Heart right ventricle (tissue), 16 donors: ENCODE data around the gene PSPC1. TPM values are rescaled to one million over a fixed set of nuclear protein-coding genes. Genes with fewer than 3 reads are reported as not detected.

Experiments
- ATAC-seq, 8 donors: fragments of 200-7000 bp; cut with Tn5 transposase; one replicate each; pipeline ENCODE4 v1.9.1; 2020; ENCODE audit warnings: mild to moderate bottlenecking in 8 of 8, moderate library complexity in 8 of 8, moderate number of reproducible peaks in 1 of 8
- DNase-seq, 2 donors: peaks; one replicate each; pipeline ENCODE4 v3.0.0-alpha.2; 2020
- H3K27ac ChIP-seq, 10 donors: fragments of 200-600 bp; sonication (generic) in 2 of 10; one replicate each; pipeline versions ENCODE4 v1.5.0 to v1.8.0; 2020 to 2022; ENCODE audit warnings: mild to moderate bottlenecking in 3 of 10
- H3K27me3 ChIP-seq, 7 donors: fragments of 200-600 bp; one replicate each; pipeline ENCODE4 v1.8.0; 2021 to 2022; ENCODE audit warnings: mild to moderate bottlenecking in 2 of 7
- H3K36me3 ChIP-seq, 9 donors: fragments of 200-600 bp; sonication (generic) in 1 of 9; one replicate each; pipeline versions ENCODE4 v1.5.0 to v1.8.0; 2020 to 2022; ENCODE audit warnings: mild to moderate bottlenecking in 2 of 9
- H3K4me1 ChIP-seq, 9 donors: fragments of 200-600 bp; sonication (generic) in 1 of 9; one replicate each; pipeline versions ENCODE4 v1.5.0 to v1.8.0; 2020 to 2022; ENCODE audit warnings: mild to moderate bottlenecking in 4 of 9
- H3K4me3 ChIP-seq, 10 donors: fragments of 200-600 bp; sonication (generic) in 2 of 10; one replicate each; pipeline versions ENCODE4 v1.5.0 to v1.8.0; 2020 to 2022; ENCODE audit warnings: mild to moderate bottlenecking in 7 of 10, moderate library complexity in 2 of 10
- H3K9me3 ChIP-seq, 11 donors: fragments of 200-600 bp in 10 of 11; sonication (generic) in 2 of 11; one replicate each; pipeline versions ENCODE4 v1.5.0 to v1.8.0; 2013 to 2022; ENCODE audit warnings: mild to moderate bottlenecking in 2 of 11, control low read depth in 1 of 11, moderate library complexity in 1 of 11
- WGBS, 2 donors: extraction: QIAGEN DNeasy Blood & Tissue Kit; methylation state at CpG; one replicate each; pipeline ENCODE4 v1.1.7; 2013; ENCODE audit warnings: inconsistent platforms in 1 of 2; 5-methylcytosine and 5-hydroxymethylcytosine counted together
- intact Hi-C, 10 donors: fragments of 100-400 bp; cut with DNase I; formaldehyde crosslinking; loops; one replicate each; pipeline versions ENCODE4 v1.11.1 to v1.14.2; 2022
- polyA plus RNA-seq, 2 donors: library from polyadenylated mRNA; stranded (reverse); fragments of 200-250 nt; gene quantifications; one replicate each; pipeline ENCODE4 v1.2.3, GENCODE V29; 2013
- total RNA-seq, 10 donors: library from RNA; stranded (reverse); fragmentation: NEBNext Ultra II Directional in 3 of 10; extraction: Animal tissue kit (Norgen Biotek cat#: 25700) in 3 of 10; gene quantifications; one replicate each; pipeline versions ENCODE4 v1.2.1 to v1.2.4, GENCODE V29; 2021 to 2023
- TF ChIP-seq, protein P1 (sequence below), 9 donors: fragments of 200-600 bp; sonication (generic) in 2 of 9; IDR thresholded peaks; one replicate each; pipeline versions ENCODE4 v1.5.0 to v1.8.0; 2021 to 2022; ENCODE audit warnings: antibody characterized with exemption in 9 of 9, mild to moderate bottlenecking in 5 of 9, moderate library complexity in 1 of 9
- donor health status: Arrhythmogenic right ventricular cardiomyopathy.
- donor health status: ischemic (EF 13 %, LVEDD 7.1; RV severe dilation, severe dysfunction).
- donor health status: healthy with polysubstance abuse.
- donor health status: DM: no; HTN: yes; CAD: no.
- donor health status: DM: no; HTN: no; CAD: no.
- donor health status: ischemic (EF 25% LVEDD 6.9; RV normal size, moderate dysfunction).
- donor health status: ischemic (EF 25% LVEDD 5.7; RV mildly dilated, moderate dysfunction).
- donor health status: healthy.
- donor health status: DM: yes; HTN: yes; CAD: no.
- donor health status: Ischemic cardiomyopathy.
- donor health status: ischemic (EF 35%, LVEDD 5.7; RV mildly dilated, moderate dysfunction).
- donor health status: nonischemic (EF 11% LVEDD 7.7; RV severe dilation, severe dysfunction).
- donor health status: DM: yes; HTN: yes; CAD: no.
- donor health status: PGD.
- donor health status: ischemic (EF 29% LVEDD 5.4; RV normal size, mild dysfunction).
- donor health status: nonischemic (EF 23%, LVEDD 6.1; RV moderate dilation, normal function).

Gene PSPC1
- total and polyA plus RNA-seq, 12 donors: 20.7 to 34.0 (median 25.6) TPM

DNA sequence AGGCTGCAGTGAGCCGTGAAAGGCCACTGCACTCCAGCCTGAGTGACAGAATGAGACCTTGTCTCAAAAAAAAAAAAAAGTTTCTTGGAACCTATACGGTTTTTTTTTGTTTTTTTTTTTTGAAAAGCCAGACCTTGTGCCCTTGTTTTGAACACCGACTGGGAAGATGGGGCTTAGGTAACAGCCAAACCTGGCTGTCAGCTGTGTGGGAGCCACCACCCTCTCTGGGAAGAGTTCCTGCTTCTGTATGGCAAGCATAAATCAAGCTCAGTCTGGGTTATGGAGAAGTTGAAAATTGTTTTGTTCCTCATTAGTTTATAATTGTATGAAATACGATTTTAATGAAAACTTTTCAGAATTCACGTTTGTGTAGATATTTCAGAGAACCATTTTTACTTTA, 109.8 kb downstream of the PSPC1 start:
- Histone ChIP-seq H3K4me3 (no peak overlapping the region), H3K36me3 (peaks cover 0 to 100% (median 72%) of the 10 kb centered on the region in 9 donors), H3K27me3 (no peaks in the 10 kb centered on the region), H3K9me3 (no peaks in the 10 kb centered on the region), H3K4me1 (peaks cover 0 to 13% (median 0%) of the 10 kb centered on the region in 9 donors), H3K27ac (peak overlapping the region in 1 of 10 donors; percentile 15)
- WGBS, 2 donors: 72 to 81% methylated on average over 5 of the region's 5 CpGs
- TF ChIP-seq, protein P1, sequence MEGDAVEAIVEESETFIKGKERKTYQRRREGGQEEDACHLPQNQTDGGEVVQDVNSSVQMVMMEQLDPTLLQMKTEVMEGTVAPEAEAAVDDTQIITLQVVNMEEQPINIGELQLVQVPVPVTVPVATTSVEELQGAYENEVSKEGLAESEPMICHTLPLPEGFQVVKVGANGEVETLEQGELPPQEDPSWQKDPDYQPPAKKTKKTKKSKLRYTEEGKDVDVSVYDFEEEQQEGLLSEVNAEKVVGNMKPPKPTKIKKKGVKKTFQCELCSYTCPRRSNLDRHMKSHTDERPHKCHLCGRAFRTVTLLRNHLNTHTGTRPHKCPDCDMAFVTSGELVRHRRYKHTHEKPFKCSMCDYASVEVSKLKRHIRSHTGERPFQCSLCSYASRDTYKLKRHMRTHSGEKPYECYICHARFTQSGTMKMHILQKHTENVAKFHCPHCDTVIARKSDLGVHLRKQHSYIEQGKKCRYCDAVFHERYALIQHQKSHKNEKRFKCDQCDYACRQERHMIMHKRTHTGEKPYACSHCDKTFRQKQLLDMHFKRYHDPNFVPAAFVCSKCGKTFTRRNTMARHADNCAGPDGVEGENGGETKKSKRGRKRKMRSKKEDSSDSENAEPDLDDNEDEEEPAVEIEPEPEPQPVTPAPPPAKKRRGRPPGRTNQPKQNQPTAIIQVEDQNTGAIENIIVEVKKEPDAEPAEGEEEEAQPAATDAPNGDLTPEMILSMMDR (IDR thresholded peaks at IDR 0.05): no peak
- DNase-seq (no peak), ATAC-seq (no peak)
- intact Hi-C loops: no loop called here

DNA sequence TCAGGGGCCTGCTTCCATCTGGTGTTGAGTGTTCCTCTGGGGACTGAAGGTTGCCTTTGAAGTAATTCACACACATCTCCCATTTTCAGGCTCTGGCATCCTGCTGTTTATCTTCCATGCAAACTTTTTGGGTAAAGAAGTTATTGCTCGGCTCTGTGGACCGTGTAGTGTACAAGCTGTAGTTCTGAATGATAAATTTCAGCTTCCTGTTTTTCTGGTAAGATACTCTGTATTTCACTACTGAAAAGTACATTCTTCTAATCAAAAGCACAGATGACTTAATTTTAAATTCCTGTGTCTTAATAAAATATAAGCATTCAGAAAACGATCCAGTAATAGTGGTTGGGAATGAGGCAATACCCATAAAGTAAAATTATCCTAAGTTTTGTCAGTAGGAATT, 112.6 kb downstream of the PSPC1 start:
- peaks cover 0 to 100% (median 81%) of the 10 kb centered on the region in 9 donors for H3K36me3 ChIP-seq
- DNase-seq: no peak
- no peak overlapping the region for H3K27ac ChIP-seq
- TF ChIP-seq, protein P1 (IDR thresholded peaks at IDR 0.05): no peak
- no peak for ATAC-seq
- intact Hi-C loops: no loop called here
- WGBS, 2 donors: 55 to 78% methylated on average over 3 of the region's 3 CpGs
- H3K4me1 ChIP-seq: peaks cover 0 to 16% (median under 1%) of the 10 kb centered on the region in 9 donors
- H3K9me3 ChIP-seq: no peaks in the 10 kb centered on the region
- H3K27me3 ChIP-seq: no peaks in the 10 kb centered on the region
- no peak overlapping the region for H3K4me3 ChIP-seq

DNA sequence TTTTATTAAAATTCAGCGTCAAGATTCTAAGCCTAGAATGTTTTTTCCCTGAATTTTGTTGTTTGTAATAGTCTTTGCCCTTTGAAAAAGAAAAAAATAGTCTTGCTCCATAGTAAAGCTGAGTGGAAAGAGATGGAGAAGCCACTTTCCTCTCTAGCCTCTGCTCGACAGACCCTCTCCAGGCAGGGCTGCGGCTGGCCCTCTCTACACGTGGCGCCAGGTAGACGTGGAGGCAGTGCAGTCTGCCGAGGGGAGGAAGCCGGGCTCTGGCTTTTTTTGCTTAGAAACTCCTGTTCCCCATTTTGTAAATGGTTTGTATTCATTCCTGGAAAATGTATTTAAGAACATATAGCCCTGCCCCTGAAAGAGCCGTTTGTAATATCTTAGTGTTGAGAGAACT, 114.0 kb downstream of the PSPC1 start:
- H3K4me1 ChIP-seq: peaks cover 0 to 18% (median 6%) of the 10 kb centered on the region in 9 donors
- intact Hi-C loops: no loop called here
- H3K36me3 ChIP-seq: peaks cover 0 to 100% (median 75%) of the 10 kb centered on the region in 9 donors
- no peak overlapping the region for H3K27ac ChIP-seq
- WGBS, 2 donors: 86 to 89% methylated on average over 9 of the region's 9 CpGs
- no peaks in the 10 kb centered on the region for H3K27me3 ChIP-seq
- TF ChIP-seq, protein P1 (IDR thresholded peaks at IDR 0.05): no peak
- H3K9me3 ChIP-seq: no peaks in the 10 kb centered on the region
- H3K4me3 ChIP-seq: no peak overlapping the region
- DNase-seq: no peak
- no peak for ATAC-seq

DNA sequence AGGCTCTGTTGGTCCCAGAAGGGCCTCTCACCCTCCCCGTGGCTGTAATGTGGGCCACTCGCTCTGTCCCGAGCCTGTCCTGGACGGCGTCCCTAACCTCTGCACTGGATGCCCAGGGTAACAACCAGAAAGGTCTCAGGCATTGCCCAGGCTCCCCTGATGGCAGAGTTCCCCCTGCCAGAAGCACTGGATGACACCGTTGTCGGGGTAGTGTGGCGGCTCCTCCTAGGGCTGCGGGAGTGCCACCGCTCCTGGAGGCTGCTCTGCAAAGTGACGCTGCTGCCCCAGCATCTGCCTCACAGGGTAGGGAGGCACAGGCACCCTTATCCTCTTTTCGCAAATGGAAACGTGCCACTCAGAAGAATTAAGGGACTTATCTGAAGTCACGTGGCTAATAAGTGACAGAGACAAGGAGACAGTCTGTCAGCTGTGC, 117.3 kb downstream of the PSPC1 start:
- ATAC-seq: peak; percentile 36 to 87 (median 74)
- H3K27me3 ChIP-seq: no peaks in the 10 kb centered on the region
- TF ChIP-seq, protein P1 (IDR thresholded peaks at IDR 0.05): no peak
- H3K27ac ChIP-seq: peak overlapping the region in 1 of 10 donors; percentile 50
- H3K9me3 ChIP-seq: no peaks in the 10 kb centered on the region
- H3K4me1 ChIP-seq: peaks cover 0 to 18% (median 5%) of the 10 kb centered on the region in 9 donors
- H3K4me3 ChIP-seq: no peak overlapping the region
- no peak for DNase-seq
- intact Hi-C loops: no loop called here
- H3K36me3 ChIP-seq: peaks cover 0 to 100% (median 80%) of the 10 kb centered on the region in 9 donors
- WGBS, 2 donors: 49 to 62% methylated on average over 14 of the region's 14 CpGs
